ENCODE results near the gene PPM1A. TPM values are rescaled to one million over a fixed set of nuclear protein-coding genes. Genes with fewer than 3 reads are reported as not detected.

PPM1A gene
- total and polyA plus RNA-seq, 2 of the 13 experiments (the other 11 are each of a cell fraction or from before 2014, with no cell fraction given), result 23.3 to 29.8 TPM

- peak; percentile 28; the same call in 1 of the 2 replicates for TF ChIP-seq MED1 (CRISPR knock-in tag; IDR thresholded peaks at IDR 0.05)
- peak; percentile 10; the same call in 1 of the 2 replicates for TF ChIP-seq KMT2B (CRISPR knock-in tag; IDR thresholded peaks at IDR 0.05)
- TF ChIP-seq SIN3A (IDR thresholded peaks at IDR 0.05; ENCODE audit: borderline replicate concordance, low read depth, low read length), result peak; percentile 64; the same call in 1 of the 2 replicates
- TF ChIP-seq RFX5 (IDR thresholded peaks at IDR 0.05; ENCODE audit: low read depth, low read length), result peak; percentile 56
- peak; percentile 63; the same call in 1 of the 2 replicates for TF ChIP-seq ZIK1 (CRISPR knock-in tag; IDR thresholded peaks at IDR 0.05; ENCODE audit: borderline replicate concordance, low read depth)
- peak; percentile 46 for TF ChIP-seq XRCC5 (optimal IDR thresholded peaks at IDR 0.05; ENCODE audit: low read length)
- peak; percentile 46 for TF ChIP-seq ASH2L (IDR thresholded peaks at IDR 0.05; ENCODE audit: insufficient read length, low read depth, low read length)
- TF ChIP-seq ZNF274 (CRISPR knock-in tag; IDR thresholded peaks at IDR 0.05), result peak; percentile 76; the same call in 1 of the 2 replicates
- TF ChIP-seq ZNF160 (CRISPR knock-in tag; IDR thresholded peaks at IDR 0.05), result peak; percentile 34
- peak; percentile 79 for TF ChIP-seq MYC (CRISPR knock-in tag; IDR thresholded peaks at IDR 0.05; ENCODE audit: borderline replicate concordance)
- TF ChIP-seq, protein P1, sequence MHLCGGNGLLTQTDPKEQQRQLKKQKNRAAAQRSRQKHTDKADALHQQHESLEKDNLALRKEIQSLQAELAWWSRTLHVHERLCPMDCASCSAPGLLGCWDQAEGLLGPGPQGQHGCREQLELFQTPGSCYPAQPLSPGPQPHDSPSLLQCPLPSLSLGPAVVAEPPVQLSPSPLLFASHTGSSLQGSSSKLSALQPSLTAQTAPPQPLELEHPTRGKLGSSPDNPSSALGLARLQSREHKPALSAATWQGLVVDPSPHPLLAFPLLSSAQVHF (CRISPR knock-in tag; IDR thresholded peaks at IDR 0.05), result no peak
- peak; percentile 58; the same call in 1 of the 2 replicates for TF ChIP-seq ZNF317 (CRISPR knock-in tag; IDR thresholded peaks at IDR 0.05)
- 0 out of 2 replicates have a peak, but pooled peaks have one; percentile 25 for TF ChIP-seq ZNF574 (CRISPR knock-in tag; IDR thresholded peaks at IDR 0.05)
- 0 out of 2 replicates have a peak, but pooled peaks have one; percentile 37 for TF ChIP-seq YEATS4 (CRISPR knock-in tag; IDR thresholded peaks at IDR 0.05; ENCODE audit: borderline replicate concordance)
- 0 out of 2 replicates have a peak, but pooled peaks have one; percentile 41 for TF ChIP-seq HDAC1 (CRISPR knock-in tag; IDR thresholded peaks at IDR 0.05)
- TF ChIP-seq IKZF1 (IDR thresholded peaks at IDR 0.05), result no peak
- peak; percentile 63; the same call in 1 of the 2 replicates for TF ChIP-seq HMGXB3 (CRISPR knock-in tag; IDR thresholded peaks at IDR 0.05; ENCODE audit: borderline replicate concordance)
- TF ChIP-seq, protein P2, sequence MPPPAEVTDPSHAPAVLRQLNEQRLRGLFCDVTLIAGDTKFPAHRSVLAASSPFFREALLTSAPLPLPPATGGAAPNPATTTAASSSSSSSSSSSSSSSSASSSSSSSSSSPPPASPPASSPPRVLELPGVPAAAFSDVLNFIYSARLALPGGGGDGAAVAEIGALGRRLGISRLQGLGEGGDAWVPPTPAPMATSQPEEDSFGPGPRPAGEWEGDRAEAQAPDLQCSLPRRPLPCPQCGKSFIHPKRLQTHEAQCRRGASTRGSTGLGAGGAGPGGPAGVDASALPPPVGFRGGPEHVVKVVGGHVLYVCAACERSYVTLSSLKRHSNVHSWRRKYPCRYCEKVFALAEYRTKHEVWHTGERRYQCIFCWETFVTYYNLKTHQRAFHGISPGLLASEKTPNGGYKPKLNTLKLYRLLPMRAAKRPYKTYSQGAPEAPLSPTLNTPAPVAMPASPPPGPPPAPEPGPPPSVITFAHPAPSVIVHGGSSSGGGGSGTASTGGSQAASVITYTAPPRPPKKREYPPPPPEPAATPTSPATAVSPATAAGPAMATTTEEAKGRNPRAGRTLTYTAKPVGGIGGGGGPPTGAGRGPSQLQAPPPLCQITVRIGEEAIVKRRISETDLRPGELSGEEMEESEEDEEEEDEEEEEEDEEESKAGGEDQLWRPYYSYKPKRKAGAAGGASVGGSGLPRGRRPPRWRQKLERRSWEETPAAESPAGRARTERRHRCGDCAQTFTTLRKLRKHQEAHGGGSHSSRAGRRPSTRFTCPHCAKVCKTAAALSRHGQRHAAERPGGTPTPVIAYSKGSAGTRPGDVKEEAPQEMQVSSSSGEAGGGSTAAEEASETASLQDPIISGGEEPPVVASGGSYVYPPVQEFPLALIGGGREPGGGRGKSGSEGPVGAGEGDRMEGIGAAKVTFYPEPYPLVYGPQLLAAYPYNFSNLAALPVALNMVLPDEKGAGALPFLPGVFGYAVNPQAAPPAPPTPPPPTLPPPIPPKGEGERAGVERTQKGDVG (CRISPR knock-in tag; IDR thresholded peaks at IDR 0.05; ENCODE audit: borderline replicate concordance), result peak; percentile 85; the same call in 1 of the 2 replicates
Observed at GRCh38 chr14:60247994-60248696, 876 bp upstream of the PPM1A start (continued).
